ENCODE measurements around the gene PGAM4.
"Not testable (repeated sequence)": the region's sequence is repeated elsewhere in the genome, so short reads cannot be mapped to it uniquely, and the experiment has no call there.

Gene PGAM4

GRCh38 chrX:77946571-77946970 lies 22.9 kb downstream of the PGAM4 start:
- H3K4me1 Mint-ChIP-seq (ENCODE audit: low read depth) = no peaks in the 10 kb centered on the region

GRCh38 chrX:77945910-77946545 lies 23.4 kb downstream of the PGAM4 start:
- no peaks in the 10 kb centered on the region for H3K27me3 Mint-ChIP-seq
- peak overlapping the region; percentile 58 for H3K27ac Mint-ChIP-seq
- intact Hi-C loops (cut with micrococcal nuclease) = no loop called here
- H3K4me1 Mint-ChIP-seq (ENCODE audit: low read depth) = no peaks in the 10 kb centered on the region
- no peaks in the 10 kb centered on the region for H3K9me3 Mint-ChIP-seq
- H3K4me3 Mint-ChIP-seq = no peak overlapping the region
- H3K36me3 Mint-ChIP-seq (ENCODE audit: low read depth) = no peaks in the 10 kb centered on the region

More at GRCh38 chrX:77946571-77946970, 22.9 kb downstream of the PGAM4 start:
- Mint-ChIP-seq H3K4me3 (no peak overlapping the region), H3K9me3 (no peaks in the 10 kb centered on the region), H3K27ac (no peak overlapping the region), H3K27me3 (no peaks in the 10 kb centered on the region), H3K36me3 (ENCODE audit: low read depth) (no peaks in the 10 kb centered on the region)
- intact Hi-C loops (cut with micrococcal nuclease) = no loop called here

- H3K4me3 Mint-ChIP-seq = not testable (repeated sequence)
Measured at GRCh38 chrX:77945031-77945430, 24.4 kb downstream of the PGAM4 start.

GRCh38 chrX:77938083-77938680 lies 31.3 kb downstream of the PGAM4 start:
- Mint-ChIP-seq H3K4me1 (ENCODE audit: low read depth) (no peaks in the 10 kb centered on the region), H3K9me3 (no peaks in the 10 kb centered on the region), H3K4me3 (no peak overlapping the region), H3K27ac (no peak overlapping the region), H3K36me3 (ENCODE audit: low read depth) (no peaks in the 10 kb centered on the region), H3K27me3 (no peaks in the 10 kb centered on the region)
- intact Hi-C loops (cut with micrococcal nuclease) = no loop called here

More at GRCh38 chrX:77945031-77945430, 24.4 kb downstream of the PGAM4 start:
- H3K36me3 Mint-ChIP-seq (ENCODE audit: low read depth); H3K27me3 Mint-ChIP-seq; H3K27ac Mint-ChIP-seq; H3K4me1 Mint-ChIP-seq (ENCODE audit: low read depth); H3K9me3 Mint-ChIP-seq; intact Hi-C loops (cut with micrococcal nuclease): not testable (repeated sequence)

GRCh38 chrX:77937291-77937690 lies 32.1 kb downstream of the PGAM4 start:
- intact Hi-C loops (cut with micrococcal nuclease) = no loop called here
- Mint-ChIP-seq H3K27me3 (no peaks in the 10 kb centered on the region), H3K4me3 (no peak overlapping the region), H3K4me1 (ENCODE audit: low read depth) (no peaks in the 10 kb centered on the region), H3K9me3 (no peaks in the 10 kb centered on the region), H3K27ac (no peak overlapping the region), H3K36me3 (ENCODE audit: low read depth) (peaks cover 6% of the 10 kb centered on the region)

GRCh38 chrX:77936299-77936698 lies 33.1 kb downstream of the PGAM4 start:
- Mint-ChIP-seq H3K36me3 (ENCODE audit: low read depth) (peaks cover 7% of the 10 kb centered on the region), H3K27me3 (no peaks in the 10 kb centered on the region), H3K4me3 (no peak overlapping the region), H3K27ac (no peak overlapping the region), H3K4me1 (ENCODE audit: low read depth) (no peaks in the 10 kb centered on the region), H3K9me3 (no peaks in the 10 kb centered on the region)
- intact Hi-C loops (cut with micrococcal nuclease) = no loop called here

GRCh38 chrX:77935886-77936285 lies 33.6 kb downstream of the PGAM4 start:
- intact Hi-C loops (cut with micrococcal nuclease) = no loop called here
- H3K9me3 Mint-ChIP-seq = no peaks in the 10 kb centered on the region
- H3K27ac Mint-ChIP-seq = no peak overlapping the region
- peaks cover 7% of the 10 kb centered on the region for H3K36me3 Mint-ChIP-seq (ENCODE audit: low read depth)
- no peaks in the 10 kb centered on the region for H3K27me3 Mint-ChIP-seq
- no peak overlapping the region for H3K4me3 Mint-ChIP-seq
- H3K4me1 Mint-ChIP-seq (ENCODE audit: low read depth) = no peaks in the 10 kb centered on the region

GRCh38 chrX:77930581-77930980 lies 38.9 kb downstream of the PGAM4 start:
- no peak overlapping the region for H3K4me3 Mint-ChIP-seq
- peaks cover 7% of the 10 kb centered on the region for H3K36me3 Mint-ChIP-seq (ENCODE audit: low read depth)
- no peaks in the 10 kb centered on the region for H3K27me3 Mint-ChIP-seq
- H3K27ac Mint-ChIP-seq = no peak overlapping the region
- peaks cover 7% of the 10 kb centered on the region for H3K4me1 Mint-ChIP-seq (ENCODE audit: low read depth)
- intact Hi-C loops (cut with micrococcal nuclease) = no loop called here
- H3K9me3 Mint-ChIP-seq = no peaks in the 10 kb centered on the region

GRCh38 chrX:77925764-77926163 lies 43.7 kb downstream of the PGAM4 start:
- Mint-ChIP-seq H3K27ac (no peak overlapping the region), H3K27me3 (no peaks in the 10 kb centered on the region), H3K9me3 (no peaks in the 10 kb centered on the region), H3K36me3 (ENCODE audit: low read depth) (no peaks in the 10 kb centered on the region), H3K4me3 (peak overlapping the region; percentile 26), H3K4me1 (ENCODE audit: low read depth) (peaks cover 7% of the 10 kb centered on the region)
- intact Hi-C loops (cut with micrococcal nuclease) = no loop called here

- Mint-ChIP-seq H3K27ac (no peak overlapping the region), H3K4me1 (ENCODE audit: low read depth) (peaks cover 4% of the 10 kb centered on the region), H3K36me3 (ENCODE audit: low read depth) (no peaks in the 10 kb centered on the region), H3K4me3 (no peak overlapping the region), H3K27me3 (no peaks in the 10 kb centered on the region), H3K9me3 (no peaks in the 10 kb centered on the region)
- intact Hi-C loops (cut with micrococcal nuclease) = no loop called here
Measured at GRCh38 chrX:77924320-77924859, 45.0 kb downstream of the PGAM4 start.

GRCh38 chrX:77922787-77923186 lies 46.7 kb downstream of the PGAM4 start:
- Mint-ChIP-seq H3K4me1 (ENCODE audit: low read depth) (peaks cover 9% of the 10 kb centered on the region), H3K9me3 (no peaks in the 10 kb centered on the region), H3K27me3 (no peaks in the 10 kb centered on the region), H3K4me3 (no peak overlapping the region), H3K27ac (no peak overlapping the region), H3K36me3 (ENCODE audit: low read depth) (no peaks in the 10 kb centered on the region)
- intact Hi-C loops (cut with micrococcal nuclease) = no loop called here

- H3K9me3 Mint-ChIP-seq; H3K27me3 Mint-ChIP-seq; intact Hi-C loops (cut with micrococcal nuclease); H3K4me3 Mint-ChIP-seq; H3K27ac Mint-ChIP-seq; H3K36me3 Mint-ChIP-seq (ENCODE audit: low read depth): not testable (repeated sequence)
- peaks cover 16% of the 10 kb centered on the region for H3K4me1 Mint-ChIP-seq (ENCODE audit: low read depth)
Measured at GRCh38 chrX:77919370-77919769, 50.1 kb downstream of the PGAM4 start.

- Mint-ChIP-seq H3K4me3 (no peak overlapping the region), H3K9me3 (no peaks in the 10 kb centered on the region), H3K4me1 (ENCODE audit: low read depth) (peaks cover 16% of the 10 kb centered on the region), H3K27ac (no peak overlapping the region), H3K27me3 (no peaks in the 10 kb centered on the region), H3K36me3 (ENCODE audit: low read depth) (no peaks in the 10 kb centered on the region)
- intact Hi-C loops (cut with micrococcal nuclease) = no loop called here
Measured at GRCh38 chrX:77918568-77918967, 50.9 kb downstream of the PGAM4 start.

All from dendritic cell treated with granulocyte-macrophage colony-stimulating factor and Interleukin-4, amounts not matched to agents 40 ng/mL and 50 ng/mL, for 4 days (primary cell).